Measurements from ENCODE around the gene HSPA12A. TPM values are rescaled to one million over a fixed set of nuclear protein-coding genes. Genes with fewer than 3 reads are reported as not detected.

The HSPA12A gene
- polyA plus RNA-seq, 3 donors, result 32.7 to 56.5 (median 48.7) TPM

DNA sequence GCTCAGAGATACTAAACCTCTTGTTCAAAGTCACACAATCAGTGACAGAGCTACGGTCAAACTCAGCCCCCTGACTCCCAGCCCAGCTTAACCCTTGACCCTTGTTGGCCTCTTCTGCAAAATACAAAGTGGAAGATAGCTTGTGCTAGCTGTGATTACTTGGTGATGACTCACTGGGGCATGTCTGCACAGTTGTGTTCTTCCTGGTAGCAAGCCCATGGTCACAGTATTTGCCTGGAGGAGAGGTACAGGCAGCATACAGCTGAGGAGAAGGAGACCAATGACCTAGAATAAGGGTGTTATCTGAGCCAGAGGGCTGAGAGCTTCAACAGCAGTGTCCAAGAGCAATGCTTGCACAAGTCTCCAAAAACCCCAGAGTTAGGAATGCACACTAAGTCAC is 5.7 kb upstream of the HSPA12A start:
- no peak for DNase-seq

DNA sequence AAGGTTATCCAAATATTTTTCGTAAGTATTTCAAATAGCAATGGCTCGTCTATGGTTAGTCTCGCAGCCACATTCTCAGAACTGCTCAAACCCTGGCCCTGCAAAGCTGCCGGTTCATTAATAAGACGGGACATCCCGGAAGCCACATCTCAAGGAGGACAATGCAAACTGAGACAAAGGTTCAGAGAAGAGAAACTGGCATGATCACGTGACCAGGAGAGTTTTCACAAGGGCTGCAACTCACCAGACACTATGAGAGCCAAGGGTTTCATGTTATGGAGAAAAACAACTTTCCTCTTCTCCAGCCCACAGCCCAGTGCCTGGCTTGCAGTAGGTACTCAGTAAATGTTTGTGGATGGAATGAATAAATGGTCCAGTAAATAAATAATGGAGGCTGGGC is 5.0 kb upstream of the HSPA12A start:
- no peak for DNase-seq

DNA sequence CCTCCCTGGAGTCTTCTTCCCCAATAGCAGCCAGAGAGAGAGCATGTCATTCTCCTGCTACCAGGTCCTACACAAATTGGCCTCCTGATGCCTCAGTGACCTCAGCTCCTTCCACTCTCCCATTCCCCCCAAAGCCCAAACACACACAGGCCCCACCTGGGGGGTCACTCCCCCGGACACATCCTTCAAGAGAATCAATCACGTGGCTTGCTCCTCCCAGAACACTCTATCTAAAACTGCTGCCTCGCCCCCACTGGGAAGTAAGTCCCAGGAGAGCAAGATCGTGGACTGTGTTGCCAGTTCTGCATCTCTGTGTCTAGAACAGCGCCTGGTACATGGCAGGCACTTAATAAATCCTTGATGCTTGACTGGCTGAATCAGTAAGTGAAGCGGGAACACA is 2.5 kb upstream of the HSPA12A start:
- DNase-seq, result no peak

DNA sequence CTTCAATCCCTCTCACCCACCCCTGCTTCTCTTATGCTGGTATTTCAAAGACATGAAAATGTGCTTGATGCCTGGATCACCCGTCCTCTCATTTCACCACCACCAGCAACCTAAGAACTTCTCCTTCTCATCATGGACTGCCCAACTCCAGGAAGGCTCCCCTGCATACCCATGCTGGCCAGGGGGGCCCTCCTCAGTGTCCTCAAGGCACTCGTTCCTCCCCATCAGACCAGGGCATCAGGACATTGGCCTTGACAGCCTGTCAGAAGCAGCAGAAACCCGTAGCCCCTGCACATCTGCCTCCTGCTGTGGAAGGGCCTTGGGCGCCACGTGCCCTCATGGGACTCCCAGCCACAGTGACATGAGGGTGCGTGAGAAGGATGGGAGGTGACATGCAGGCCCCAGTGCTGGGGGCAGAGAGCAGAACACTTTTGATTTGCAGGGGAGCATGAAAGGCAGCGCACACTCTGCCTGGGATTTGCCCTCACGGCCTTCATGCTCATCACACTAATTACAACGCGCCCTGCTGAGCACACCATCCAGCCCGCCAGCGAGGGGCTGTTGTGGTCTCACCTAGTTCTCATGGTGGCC is 1.9 kb upstream of the HSPA12A start:
- DNase-seq, result no peak

DNA sequence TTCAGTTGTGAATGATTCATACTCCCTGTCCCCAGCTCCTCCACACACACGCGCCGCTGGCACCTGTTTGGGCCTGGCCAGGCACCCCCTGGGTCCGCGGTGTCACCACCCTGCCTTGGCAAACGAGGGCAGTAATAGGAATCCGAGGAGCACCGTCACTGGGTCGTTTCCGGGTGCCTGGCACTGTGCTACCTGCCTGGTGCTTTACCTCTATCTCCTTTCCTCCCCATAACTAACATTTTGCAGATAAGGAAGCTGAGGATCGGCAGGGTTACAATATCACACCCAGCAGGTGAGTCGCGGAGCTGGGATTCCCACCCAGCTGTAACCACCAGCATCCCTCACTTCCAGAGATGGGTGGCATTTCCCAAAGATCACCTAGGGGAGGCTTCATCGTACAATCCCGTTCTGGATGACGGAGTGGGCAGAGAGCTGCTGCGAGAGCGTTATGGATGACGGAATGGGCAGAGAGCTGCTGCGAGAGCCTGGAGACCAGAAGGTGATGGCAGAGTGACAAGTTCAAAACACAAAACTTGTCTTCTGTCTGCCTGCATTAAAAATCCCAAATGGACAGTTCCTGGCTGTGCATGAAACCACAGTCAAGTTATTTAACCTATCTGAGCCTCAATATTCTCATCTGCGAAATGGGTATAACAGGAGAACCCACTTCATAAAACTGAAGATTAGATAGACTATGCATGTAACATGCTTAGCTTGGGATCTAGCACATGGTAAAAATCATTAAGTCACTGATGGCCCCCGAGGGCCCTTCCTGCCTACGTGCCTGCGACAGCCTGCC is 1.1 kb upstream of the HSPA12A start:
- no peak for DNase-seq

DNA sequence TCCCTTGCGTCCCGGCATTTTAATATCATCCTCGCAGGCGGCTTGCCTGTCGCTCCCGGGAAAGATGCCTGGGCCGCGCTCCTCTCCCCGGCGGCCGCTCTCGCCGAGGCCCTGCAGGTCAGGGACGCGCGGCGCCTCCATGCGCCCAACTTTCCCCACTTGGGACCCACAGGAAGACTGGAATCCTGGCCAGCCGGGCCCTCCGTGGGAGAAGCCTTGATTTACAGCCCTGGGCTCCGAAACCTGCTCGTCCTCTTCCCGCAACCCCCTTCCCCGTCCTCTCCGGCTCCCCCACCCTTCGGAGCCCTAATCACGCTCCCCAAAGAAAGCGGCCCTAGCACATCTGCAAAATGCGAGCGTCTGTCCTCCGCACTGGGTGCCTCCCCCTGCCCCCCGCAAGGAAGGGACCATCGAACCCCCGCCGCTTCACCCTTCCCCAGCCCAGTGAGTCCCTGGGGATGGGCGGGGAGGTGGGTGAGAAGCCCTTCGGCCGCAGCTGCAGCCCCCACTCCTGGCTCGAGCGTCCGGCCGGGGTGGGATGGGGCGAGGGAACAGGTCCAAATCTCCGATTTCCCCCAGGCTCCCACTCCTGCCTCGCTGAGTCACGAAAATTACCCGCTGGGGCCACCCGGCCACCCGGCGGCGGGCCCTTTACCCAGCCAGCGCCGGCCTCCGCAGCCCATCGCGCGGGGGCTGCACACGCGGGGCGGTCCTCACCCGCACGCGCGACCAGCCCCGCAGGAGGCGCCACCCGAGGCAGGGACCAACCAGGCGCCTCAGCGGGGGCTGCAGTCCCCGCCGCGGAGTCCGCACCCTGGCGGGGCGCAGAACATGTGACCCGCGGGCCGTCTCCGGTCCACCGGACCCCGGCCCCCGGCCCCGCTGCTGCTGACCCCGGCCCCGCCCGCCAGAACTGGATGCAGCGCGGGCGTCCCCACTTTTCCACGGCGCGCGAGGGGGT is 695 bp downstream of the HSPA12A start:
- DNase-seq, result no peak

DNA sequence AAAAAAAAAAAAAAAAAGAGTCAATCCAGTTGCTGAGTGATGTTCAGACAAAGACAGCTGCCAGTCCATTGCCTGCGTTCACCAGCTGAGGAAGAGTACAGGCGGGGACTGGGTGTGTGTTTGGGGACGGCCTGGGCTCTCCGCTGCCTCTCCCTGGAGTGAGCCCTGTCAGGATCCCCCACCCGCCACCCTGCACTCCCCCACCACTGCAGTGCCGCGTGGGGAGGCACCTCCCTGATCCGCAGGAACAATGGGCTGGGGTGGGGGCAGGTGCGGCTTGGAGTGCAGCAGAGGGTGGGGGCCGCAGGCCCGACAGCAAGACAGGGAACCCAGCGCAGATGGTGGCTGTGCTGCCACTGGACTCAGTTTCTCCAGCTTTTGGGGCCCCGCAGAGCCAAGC is 1.4 kb downstream of the HSPA12A start:
- no peak for DNase-seq

DNA sequence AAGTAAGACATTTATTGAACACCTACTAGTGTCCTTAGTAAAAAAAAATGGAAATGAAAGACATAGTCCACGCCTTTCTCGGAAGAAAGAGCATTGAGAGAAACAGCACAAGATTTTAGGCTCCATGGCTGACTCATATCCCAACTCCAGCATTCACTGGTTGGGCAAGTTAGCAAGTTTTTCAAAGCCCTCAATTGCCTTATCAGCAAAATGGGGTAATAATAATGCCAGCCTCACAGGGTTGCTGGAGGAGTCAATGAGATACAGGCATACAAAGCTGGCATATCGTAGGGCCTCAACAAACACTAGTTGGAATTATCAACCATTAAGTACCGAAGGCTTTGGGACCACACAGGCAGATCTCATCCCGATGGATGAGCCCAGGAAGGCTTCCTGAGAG is 4.0 kb downstream of the HSPA12A start:
- DNase-seq, result no peak

DNA sequence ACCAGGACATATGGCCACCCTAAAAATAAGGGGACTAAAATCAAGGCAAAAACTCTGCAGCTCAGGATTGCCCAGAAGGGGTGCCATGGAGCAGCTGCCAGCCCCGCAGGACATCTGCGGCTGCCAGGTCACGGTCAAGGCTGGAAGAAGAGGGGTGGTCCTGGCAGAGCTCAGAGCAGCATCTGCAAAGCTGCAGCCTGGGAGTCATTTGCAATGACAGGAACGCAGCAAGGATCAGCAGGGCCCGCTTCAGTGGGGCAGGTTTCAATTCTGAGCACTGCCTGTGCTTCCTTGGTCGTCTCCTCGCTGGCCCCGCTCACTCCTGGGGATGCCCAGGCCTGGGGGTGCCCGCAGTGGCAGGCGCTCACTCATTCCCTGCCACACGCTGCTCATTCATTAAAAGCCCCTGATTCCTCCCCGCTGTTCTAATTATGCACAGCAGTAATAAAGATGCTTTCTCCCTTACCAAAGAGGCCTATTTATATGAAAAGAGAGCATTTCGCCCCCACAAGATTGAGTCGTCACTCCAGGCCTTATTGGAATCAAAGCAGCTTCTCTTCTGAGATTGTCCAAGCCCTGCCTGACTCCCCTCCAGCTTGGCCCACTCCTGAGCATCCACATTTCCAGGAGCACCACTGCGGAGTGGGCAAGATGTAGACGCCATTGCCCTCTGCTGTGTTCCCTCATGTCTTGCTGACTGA is 4.6 kb downstream of the HSPA12A start:
- no peak for DNase-seq

DNA sequence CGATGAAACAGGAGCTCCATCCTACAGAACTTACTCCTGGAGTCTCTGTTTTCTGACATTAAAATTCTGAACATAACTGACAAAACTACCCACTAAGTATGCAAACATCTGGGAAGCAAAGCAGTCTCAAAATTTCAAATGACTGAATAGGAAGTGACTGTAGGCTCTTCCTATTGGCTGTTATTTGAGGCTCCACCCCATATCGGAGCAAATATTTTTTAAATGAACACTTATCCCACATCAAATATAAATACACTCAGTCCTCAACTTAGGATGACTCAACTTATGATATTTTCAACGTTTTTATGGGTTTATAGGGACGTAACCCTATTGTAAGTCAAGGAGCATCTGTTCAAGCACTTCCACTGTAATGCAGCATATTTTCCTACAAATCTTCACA is 8.8 kb downstream of the HSPA12A start:
- no peak for DNase-seq

DNA sequence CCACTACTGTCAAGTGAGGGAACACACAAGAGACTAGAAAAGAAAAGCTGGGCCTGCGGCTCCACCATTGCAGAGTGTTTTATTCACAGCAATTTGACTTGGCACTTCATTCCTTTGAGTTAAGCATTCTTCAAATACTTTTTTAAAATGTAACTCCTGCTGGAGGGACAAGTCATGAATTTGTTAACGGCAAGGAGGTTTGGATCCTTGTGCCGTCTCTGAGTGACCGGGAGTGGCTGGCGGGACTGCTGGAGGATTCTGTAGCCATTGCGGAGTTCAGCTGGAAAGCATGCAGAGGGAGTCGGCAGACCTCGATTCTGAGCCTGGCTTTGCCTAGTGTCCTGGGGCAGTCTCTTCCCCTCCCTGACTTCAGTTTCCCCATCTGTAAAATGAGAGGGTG is 9.8 kb downstream of the HSPA12A start:
- no peak for DNase-seq

DNA sequence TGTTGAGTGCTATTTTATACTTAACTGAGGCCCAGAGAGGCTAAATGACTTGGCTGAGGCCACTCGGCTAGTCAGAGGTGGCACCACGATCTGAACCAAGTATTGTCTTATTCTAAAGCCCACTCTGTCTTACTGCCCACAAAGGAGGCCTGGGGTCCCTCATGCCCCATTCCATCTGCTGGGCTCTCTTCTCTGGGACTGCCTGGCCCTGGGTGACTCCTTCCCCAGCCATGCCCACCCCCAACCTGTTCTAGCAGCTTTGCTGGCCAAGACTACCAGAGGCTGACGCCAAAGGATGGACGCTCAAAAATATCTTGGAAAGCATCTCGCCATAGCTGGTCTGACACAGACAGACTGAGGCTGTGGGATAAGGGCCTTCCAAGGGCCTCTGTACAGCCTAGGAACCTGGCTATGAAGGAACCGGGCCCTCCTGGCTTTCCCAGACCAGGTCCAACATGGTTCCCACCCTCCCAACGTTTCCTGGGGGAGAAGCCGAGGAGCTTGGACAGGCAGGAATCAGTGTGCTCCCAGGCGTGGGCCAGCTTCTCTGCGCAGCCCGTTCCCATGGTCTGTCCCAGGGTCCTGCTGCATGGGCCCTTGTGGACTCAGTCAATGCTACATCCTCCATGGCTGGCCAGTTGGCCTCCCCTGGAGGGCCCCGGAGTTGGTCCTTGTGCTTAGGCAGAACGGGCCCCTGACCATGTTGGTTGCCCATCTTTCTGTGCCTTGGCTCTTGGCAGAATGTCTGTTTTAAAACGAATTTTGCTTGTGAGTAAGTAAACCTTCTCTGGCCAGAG is 11.7 kb downstream of the HSPA12A start:
- no peak for DNase-seq

DNA sequence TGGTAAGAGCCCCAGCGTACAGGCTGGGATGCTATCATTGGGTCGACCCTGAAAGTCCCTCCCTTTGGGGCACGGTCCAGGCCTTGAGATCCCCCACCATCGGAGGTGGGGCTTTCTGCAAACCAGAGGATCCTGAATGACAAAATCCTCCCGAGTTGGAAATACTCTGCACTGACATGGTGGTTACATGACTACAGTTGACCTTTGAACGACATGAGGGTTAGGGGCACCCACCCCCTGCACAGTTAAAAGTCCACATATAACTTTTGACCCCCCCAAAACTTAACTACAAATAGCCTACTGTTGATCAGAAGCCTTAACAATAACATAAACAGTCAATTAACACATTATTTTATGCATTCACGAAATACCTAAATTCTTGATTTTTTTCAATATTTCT is 13.1 kb downstream of the HSPA12A start:
- no peak for DNase-seq

DNA sequence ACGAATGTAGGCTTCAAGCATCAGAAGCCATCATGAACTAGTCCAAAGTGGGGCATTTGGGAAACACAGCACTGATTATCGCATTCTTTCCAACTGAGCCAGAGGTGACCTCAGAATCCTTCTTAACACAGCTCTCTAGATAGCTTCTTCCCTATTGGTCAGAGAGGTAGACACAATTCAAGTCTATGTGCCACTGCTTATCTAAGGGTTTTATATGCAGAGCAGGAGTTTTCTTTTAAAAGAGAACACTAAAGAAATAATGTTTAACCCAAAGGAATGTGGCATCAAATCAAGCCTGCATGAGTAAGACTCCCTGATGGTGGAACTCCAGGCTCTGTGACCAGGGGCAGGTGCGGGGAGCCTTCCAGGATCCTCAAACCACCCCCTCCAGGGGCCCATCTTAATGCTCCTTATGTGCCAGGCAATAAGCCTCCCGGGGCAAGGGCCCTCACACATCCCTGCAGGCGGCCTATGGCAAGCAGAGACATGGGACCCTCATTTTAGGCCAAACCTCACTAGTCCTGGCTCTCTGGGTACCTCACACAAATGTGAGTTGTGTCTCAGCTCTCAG is 13.8 kb downstream of the HSPA12A start:
- DNase-seq, result no peak

DNA sequence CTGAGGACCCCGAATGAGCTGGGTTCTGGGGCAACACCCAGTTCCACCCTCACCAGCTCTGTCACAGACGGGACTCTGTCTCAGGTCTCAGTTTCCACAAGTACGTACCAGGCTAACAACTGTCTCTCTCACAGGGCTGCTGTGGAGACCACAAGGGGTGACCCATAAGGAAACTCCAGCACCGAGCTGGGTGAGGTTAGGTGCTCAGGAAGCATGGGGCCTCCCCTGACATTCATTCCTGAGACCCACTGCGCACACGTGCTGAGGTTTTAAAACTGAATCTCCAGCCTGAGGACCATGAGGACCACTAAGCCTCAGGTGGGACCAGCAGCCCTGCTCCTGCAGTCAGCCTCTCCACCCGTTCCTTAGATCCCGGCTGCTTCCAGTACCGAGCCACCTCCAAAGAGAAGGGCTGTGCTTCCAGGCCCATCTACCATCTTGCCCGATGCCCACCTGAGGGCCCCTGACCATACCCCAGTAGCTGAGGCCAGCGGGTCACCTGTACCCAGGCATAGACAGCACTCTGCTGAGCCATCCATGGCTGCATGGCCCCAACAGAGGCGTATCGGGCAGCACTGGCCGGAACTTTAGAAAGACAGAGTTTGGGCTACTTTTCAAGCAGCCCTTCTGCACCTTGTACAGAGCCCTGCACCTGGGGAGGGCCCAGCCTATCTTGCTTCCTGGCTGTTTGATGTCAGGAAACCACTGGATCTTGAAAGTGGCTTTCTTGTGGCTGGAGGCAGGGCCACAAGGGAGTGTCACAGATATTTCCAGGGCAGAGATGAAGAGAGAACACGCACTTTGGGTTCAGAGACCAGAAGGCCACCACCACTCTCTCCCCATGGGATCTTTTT is 18.7 kb downstream of the HSPA12A start:
- no peak for DNase-seq

DNA sequence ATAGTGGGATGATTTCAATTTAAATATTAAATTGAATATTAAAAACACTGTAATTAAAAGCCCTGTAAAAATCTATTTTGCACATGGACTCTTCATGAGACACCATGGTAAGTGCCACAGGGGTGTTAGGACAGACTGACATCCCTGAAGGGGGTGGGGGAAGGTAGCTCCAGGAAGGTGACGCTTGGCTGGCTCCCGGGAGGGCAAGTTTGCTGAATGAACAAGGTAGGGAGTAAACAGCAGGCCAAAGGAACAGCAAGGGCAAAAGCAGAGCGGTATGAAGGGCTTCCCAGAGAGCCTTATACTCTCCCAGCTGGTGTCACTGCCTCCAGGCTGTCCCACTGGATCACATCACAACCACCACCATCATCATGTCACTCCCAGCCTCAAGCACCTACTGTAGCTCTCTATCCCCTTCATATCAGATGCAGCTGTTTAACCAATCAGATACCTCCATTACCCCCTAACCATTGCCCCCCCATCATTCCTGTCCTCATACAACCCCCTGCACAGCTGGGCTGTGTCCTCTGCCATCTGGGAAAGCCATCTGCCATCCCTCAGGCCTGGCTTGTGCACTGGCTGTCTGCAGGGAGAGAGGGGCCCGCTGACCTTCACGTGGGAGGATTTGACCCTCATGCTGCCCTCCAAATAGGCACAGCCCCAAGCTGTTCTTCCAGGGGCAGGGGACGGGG is 19.5 kb downstream of the HSPA12A start:
- no peak for DNase-seq

DNA sequence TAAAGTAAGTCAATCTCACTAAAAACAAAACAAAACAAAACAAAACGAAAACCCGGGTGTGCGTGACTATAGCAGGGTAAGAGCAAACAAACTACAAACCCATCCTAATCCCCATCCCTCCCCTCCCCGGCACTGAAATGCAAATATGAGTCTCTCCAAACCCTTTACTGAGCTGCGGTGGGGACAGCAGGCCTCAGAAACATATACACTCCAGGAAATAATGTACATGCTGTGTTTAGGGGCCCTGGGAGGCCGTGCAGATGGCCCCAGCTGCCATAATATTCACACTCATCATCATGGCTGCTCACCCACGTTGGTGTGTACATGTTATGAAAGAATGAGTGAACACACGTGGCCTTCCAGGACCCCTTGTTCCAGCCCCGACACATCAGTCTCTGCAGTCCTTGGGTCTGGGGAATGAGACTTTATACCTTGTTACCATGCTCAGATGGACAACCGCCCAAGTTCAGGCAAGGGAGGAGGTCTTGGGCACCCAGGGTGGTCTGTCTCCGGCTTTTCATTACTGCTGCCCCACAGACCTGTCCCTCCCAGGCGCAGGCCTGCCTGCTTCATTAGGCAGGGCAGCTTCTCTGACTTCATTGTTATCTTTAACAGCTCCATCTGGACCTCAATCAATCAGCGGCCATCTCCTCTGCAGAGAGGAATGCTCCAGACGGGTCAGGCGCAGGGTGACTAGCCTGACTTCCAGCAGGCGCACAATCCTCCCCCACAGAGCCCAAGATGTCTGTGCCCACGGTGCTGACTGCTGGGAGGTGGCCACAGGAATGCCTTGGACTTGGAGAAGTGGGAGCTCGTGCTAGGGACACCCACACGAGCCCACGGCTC is 20.6 kb downstream of the HSPA12A start:
- DNase-seq, result peak; percentile 92
